Subcutaneous adipose tissue (tissue), 4 donors: ENCODE results near the gene ZNF536. TPM values are rescaled to one million over a fixed set of nuclear protein-coding genes. Genes with fewer than 3 reads are reported as not detected.

ENCODE experiments used
- total RNA-seq, 4 donors: library from RNA; depleted of rRNA; stranded (reverse); fragments of >200 nt; gene quantifications; one replicate each; pipeline ENCODE4 v1.1.0, GENCODE V29; 2016
- TF ChIP-seq, protein P1 (sequence below): fragments of 450-650 bp; IDR thresholded peaks from one replicate; pipeline ENCODE4 v1.5.1; 2016; ENCODE audit warnings: low read depth, mild to moderate bottlenecking, control low read depth, antibody characterized with exemption, moderate library complexity

ZNF536 gene
- total RNA-seq, 4 donors from 2014 or later = under 0.01 to 0.17 TPM; not detected in 2

DNA sequence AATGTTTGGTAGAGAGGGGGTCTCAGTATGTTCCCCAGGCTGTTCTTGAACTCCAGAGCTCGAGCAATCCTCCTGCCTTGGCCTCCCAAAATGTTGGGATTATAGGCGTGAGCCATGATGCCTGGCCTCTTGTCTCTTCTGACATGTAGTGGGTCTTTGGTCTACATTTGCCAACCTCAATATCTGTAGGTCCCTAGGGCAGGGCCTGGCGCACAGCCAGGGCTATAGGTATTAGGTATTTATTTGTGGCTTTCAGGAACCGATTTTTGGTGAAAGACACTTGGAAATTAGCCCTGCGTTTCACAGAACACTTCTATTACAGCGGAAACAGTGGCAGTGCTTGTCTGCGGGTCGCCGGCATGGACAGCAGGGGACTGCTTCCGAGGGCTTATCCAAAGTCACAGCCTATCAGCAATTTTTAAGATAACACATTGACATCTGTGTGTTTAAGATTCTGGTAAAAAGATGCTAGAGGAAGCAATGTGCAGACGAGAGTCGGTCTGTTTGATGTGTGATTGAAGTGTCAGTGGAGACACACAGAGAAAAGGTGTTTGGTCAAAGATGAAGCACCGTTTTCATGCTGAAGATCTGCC is 14.5 kb downstream of the ZNF536 start:
- TF ChIP-seq, protein P1, sequence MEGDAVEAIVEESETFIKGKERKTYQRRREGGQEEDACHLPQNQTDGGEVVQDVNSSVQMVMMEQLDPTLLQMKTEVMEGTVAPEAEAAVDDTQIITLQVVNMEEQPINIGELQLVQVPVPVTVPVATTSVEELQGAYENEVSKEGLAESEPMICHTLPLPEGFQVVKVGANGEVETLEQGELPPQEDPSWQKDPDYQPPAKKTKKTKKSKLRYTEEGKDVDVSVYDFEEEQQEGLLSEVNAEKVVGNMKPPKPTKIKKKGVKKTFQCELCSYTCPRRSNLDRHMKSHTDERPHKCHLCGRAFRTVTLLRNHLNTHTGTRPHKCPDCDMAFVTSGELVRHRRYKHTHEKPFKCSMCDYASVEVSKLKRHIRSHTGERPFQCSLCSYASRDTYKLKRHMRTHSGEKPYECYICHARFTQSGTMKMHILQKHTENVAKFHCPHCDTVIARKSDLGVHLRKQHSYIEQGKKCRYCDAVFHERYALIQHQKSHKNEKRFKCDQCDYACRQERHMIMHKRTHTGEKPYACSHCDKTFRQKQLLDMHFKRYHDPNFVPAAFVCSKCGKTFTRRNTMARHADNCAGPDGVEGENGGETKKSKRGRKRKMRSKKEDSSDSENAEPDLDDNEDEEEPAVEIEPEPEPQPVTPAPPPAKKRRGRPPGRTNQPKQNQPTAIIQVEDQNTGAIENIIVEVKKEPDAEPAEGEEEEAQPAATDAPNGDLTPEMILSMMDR = no peak

DNA sequence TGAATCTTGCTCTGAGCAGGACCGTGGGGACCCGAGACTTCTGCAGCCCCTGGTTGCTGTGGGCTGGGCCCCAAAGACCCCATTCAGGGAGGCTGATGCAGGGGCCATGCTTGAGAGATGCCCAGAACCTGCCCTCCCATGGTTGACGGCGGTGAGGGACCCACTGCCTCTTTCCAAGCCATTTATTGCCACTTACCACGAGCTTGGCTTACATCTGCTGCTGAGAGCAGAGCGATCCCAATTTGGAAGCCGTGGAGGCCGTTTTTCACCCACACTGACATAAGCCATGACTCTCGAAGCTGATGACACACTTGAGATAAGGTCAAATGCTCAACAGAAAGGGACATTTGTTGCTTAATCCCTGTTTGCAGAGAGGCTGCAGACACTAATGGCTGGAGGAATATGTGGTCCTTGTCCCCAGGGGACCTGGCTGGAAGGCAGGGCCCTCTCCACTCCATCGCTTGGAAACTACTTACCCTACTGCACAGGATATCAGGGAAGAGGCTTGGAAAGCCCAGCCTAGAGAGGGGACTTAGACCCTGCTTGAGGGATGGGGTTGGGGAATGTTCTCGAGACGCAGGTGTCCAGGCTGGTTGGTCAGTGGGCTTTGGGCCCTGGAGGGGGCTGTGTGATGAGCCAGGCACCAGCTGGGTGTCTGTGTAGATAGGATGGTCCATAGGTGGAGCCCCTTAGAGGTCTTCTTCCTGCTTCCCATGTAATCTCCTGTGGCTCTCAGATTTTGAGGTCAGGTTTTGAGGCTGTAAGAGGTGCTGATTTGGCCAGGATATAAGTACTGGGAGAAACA is 15.3 kb downstream of the ZNF536 start:
- TF ChIP-seq, protein P1 = no peak

DNA sequence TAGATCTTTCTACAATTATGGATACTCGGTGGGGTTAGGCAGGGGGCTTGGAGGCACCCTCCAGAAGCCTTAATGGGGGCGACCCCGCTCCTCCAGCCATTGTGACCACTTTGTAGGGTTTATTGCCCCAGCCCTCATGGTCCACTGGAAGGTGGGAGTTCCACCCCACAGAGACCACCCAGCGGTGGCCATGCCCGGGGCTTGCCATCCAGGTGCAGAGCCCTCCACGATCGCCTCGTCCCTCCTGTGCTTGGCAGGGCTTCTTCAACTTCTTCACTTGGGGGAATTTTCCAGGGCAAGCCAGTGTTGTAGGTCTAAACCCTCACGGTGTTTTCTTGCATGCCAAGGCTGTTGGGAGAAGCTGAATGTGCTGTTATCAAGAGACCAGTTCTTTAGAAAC is 16.1 kb downstream of the ZNF536 start:
- TF ChIP-seq, protein P1 = no peak

DNA sequence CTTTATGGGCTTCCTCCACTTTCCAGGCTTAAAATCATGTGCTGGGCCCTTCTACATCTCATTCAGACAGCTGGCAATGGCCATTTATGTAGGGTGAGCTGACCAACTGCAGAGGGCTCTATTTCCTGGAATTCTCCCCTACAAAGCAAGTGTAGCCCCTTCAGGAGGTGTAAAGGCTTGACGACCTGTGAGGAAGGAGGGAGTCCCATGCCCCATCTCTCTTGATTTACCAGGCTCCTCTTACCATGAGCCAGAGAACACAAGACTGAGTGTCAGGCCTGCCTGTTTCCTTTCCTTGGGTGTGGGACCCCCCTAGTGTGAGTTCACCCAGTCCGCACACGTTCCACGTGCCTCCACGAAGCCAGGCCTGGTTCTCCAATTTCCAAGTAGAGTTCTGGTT is 16.6 kb downstream of the ZNF536 start:
- TF ChIP-seq, protein P1 = no peak

DNA sequence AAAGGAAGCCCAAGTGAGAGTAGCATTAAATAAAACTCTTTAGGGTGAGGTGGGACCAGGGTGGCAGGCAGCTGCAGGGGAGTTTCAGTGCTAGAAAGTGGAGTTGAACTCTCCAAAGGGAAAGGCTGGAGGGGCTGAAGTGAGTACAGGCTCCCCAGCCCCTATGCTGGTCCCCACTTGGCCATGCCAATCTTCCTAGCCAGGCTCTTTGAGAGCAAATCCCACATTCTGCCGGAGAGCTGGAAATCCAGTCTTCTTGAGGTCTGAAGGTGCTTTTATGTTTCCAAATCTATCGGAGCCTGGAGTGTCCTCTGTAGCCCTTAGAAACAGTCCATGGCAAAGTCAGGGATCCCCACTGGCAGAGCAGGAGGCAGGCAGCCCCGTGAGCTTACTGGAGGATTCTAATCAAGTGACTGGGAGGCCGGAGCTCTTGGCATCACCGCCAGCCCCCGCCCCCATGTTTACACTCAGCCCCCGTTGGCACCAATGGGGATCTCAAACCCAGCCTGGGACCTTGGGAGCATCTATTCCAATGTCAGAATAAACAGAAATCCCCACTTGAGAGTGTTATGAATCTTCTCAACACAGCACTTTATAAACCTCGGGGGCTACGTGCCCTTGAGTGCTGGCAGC is 18.3 kb downstream of the ZNF536 start:
- TF ChIP-seq, protein P1 = no peak

DNA sequence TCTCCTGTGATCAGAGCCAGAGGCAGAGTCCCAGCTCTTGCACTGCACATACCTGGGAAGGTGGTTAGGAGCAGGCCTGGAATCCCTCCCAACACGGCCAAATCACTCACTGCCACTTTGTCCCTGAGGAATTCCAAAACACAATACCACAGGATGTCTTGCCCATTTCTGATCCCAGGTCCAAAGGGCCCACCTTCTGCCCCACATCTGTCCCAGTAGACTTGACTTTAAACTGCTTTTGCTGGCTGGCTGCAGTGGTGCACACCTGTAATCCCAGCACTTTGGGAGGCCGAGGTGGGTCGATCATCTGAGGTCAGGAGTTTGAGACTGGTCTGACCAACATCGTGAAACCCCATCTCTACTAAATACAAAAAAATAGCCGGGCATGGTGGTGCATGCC is 18.9 kb downstream of the ZNF536 start:
- TF ChIP-seq, protein P1 = no peak
